ENCODE measurements around the gene NR2C2. TPM values are rescaled to one million over a fixed set of nuclear protein-coding genes. Genes with fewer than 3 reads are reported as not detected.

The NR2C2 gene
- total and polyA plus RNA-seq, 9 of the 15 experiments (the other 6 are each of a cell fraction or from before 2014, with no cell fraction given) = 6.1 to 33.0 (median 14.6) TPM

- in situ Hi-C loops (cut with MboI) = loop anchor here (25.0 kb wide), 2 partner anchors 393 to 1243 kb away; no protein-coding TSS in a partner anchor
- H3K4me3 ChIP-seq = no peak overlapping the region
- TF ChIP-seq CBX3 (IDR thresholded peaks at IDR 0.05; ENCODE audit: borderline replicate concordance in 1 of 2, low read length in 2 of 2) (peak in 1 of 2 experiments; percentile 100; a peak in 2 of 3 replicates), ZEB2 (IDR thresholded peaks at IDR 0.05) (peak; percentile 69), ZNF280A (IDR thresholded peaks at IDR 0.05; ENCODE audit: low read depth, partially characterized antibody) (peak; percentile 97), CBX5 (IDR thresholded peaks at IDR 0.05; ENCODE audit: borderline replicate concordance, low read depth) (peak; percentile 98), CBX1 (IDR thresholded peaks at IDR 0.05; ENCODE audit: low read depth) (peak; percentile 92), MLLT1 (IDR thresholded peaks at IDR 0.05) (0 out of 4 replicates have a peak, but pooled peaks of 1 of the 2 experiments have one; percentile 21), TRIM28 (IDR thresholded peaks at IDR 0.05) (peak; percentile 99), XRCC3 (IDR thresholded peaks at IDR 0.05) (peak; percentile 91), BMI1 (IDR thresholded peaks at IDR 0.05; ENCODE audit: low read length) (no peak), ARNT (IDR thresholded peaks at IDR 0.05) (peak in 1 of 2 experiments; percentile 51; a peak in 1 of 4 replicates), CBX2 (IDR thresholded peaks at IDR 0.05; ENCODE audit: insufficient read depth, low read length, poor library complexity, severe bottlenecking) (no peak), HDAC1 (IDR thresholded peaks at IDR 0.05) (peak in 1 of 2 experiments; percentile 91; a peak in 2 of 4 replicates), ARID2 (IDR thresholded peaks at IDR 0.05) (no peak), EHMT2 (IDR thresholded peaks at IDR 0.05) (peak; percentile 87), TSC22D4 (tag; IDR thresholded peaks at IDR 0.05) (0 out of 2 replicates have a peak, but pooled peaks have one; percentile 28), AFF4 (CRISPR knock-in tag; IDR thresholded peaks at IDR 0.05) (no peak), SMAD2 (IDR thresholded peaks at IDR 0.05; ENCODE audit: low read depth, low read length) (no peak), ZNF431 (CRISPR knock-in tag; IDR thresholded peaks at IDR 0.05) (peak; percentile 84)
Measured at GRCh38 chr3:14905055-14905657, 42.2 kb upstream of the NR2C2 start.

More at GRCh38 chr3:14905055-14905657, 42.2 kb upstream of the NR2C2 start:
- CTCF ChIA-PET (ENCODE audit: low intra/inter-chr PET ratio) = no interaction called here
- no peaks in the 10 kb centered on the region for H3K79me2 ChIP-seq (ENCODE audit: control insufficient read depth, insufficient read depth, low read length)
- H3K9me3 ChIP-seq (replicated peaks; ENCODE audit: control insufficient read depth, insufficient read depth, low read depth, low read length) = peaks cover 4% of the 10 kb centered on the region; the same call in 1 of the 2 replicates
- no peak for DNase-seq (ENCODE audit: extremely low read depth in 1 of 4, low spot score in 3 of 4)
- FAIRE-seq = peak; percentile 70
- no peak overlapping the region for H3K9ac ChIP-seq (ENCODE audit: insufficient read depth in 1 of 2, low read depth in 2 of 2, low read length in 2 of 2)
- no peaks in the 10 kb centered on the region for H3K9me1 ChIP-seq (ENCODE audit: control insufficient read depth, insufficient read depth, low read length)
- peaks cover 10 to 51% of the 10 kb centered on the region in 2 experiments for H3K27me3 ChIP-seq (ENCODE audit: control insufficient read depth in 2 of 2, insufficient read depth in 2 of 2, low read length in 2 of 2)
- H3K36me3 ChIP-seq (ENCODE audit: control insufficient read depth, insufficient read depth, low read length) = no peaks in the 10 kb centered on the region
- no peak overlapping the region for H2AFZ ChIP-seq (ENCODE audit: low read depth, low read length)
- 5% methylated on average over 6 of the region's 6 CpGs for WGBS (ENCODE audit: insufficient coverage, low coverage, missing lambda C conversion rate)
- BruUV-seq (replicated peaks) = no TSS peak
- no peak overlapping the region for H3K4me2 ChIP-seq (ENCODE audit: insufficient read depth, low read length)
- intact Hi-C loops (cut with micrococcal nuclease) = no loop called here
- H4K20me1 ChIP-seq (replicated peaks; ENCODE audit: control insufficient read depth, insufficient read depth, low read length) = no peaks in the 10 kb centered on the region
- POLR2A ChIA-PET = no interaction called here
- ATAC-seq = no peak
- no peak overlapping the region for H3K27ac ChIP-seq (ENCODE audit: extremely low read depth, low read depth, low read length)
- H3K4me1 ChIP-seq (replicated peaks in 1 of 2; ENCODE audit: control insufficient read depth in 2 of 2, insufficient read depth in 2 of 2, low read length in 2 of 2) = no peaks in the 10 kb centered on the region
